Measurements from ENCODE around the gene ISL2.

ISL2 gene

GRCh38 chr15:76343313-76343996 is 6.9 kb downstream of the ISL2 start:
- no peak for DNase-seq

GRCh38 chr15:76344893-76345582 is 8.5 kb downstream of the ISL2 start:
- DNase-seq = no peak

- no peak for DNase-seq
Observed at GRCh38 chr15:76345583-76345879, 9.0 kb downstream of the ISL2 start.

- no peak for DNase-seq
Observed at GRCh38 chr15:76345880-76346668, 9.5 kb downstream of the ISL2 start.

GRCh38 chr15:76346669-76347481 is 10.3 kb downstream of the ISL2 start:
- no peak for DNase-seq

GRCh38 chr15:76347482-76348055 is 11.0 kb downstream of the ISL2 start:
- DNase-seq = no peak

- DNase-seq = no peak
Observed at GRCh38 chr15:76349301-76350070, 12.9 kb downstream of the ISL2 start.

- no peak for DNase-seq
Observed at GRCh38 chr15:76353023-76353577, 16.5 kb downstream of the ISL2 start.

- no peak for DNase-seq
Observed at GRCh38 chr15:76353903-76354302, 17.3 kb downstream of the ISL2 start.

GRCh38 chr15:76354823-76355440 is 18.4 kb downstream of the ISL2 start:
- DNase-seq = no peak

- no peak for DNase-seq
Observed at GRCh38 chr15:76358453-76358852, 21.9 kb downstream of the ISL2 start.

GRCh38 chr15:76359152-76359551 is 22.6 kb downstream of the ISL2 start:
- DNase-seq = peak in 1 of 2 experiments; percentile 30

GRCh38 chr15:76360416-76360815 is 23.8 kb downstream of the ISL2 start:
- DNase-seq = no peak

GRCh38 chr15:76363251-76363650 is 26.7 kb downstream of the ISL2 start:
- peak in 1 of 2 experiments; percentile 4 for DNase-seq

GRCh38 chr15:76366714-76367113 is 30.1 kb downstream of the ISL2 start:
- no peak for DNase-seq

GRCh38 chr15:76368122-76368621 is 31.6 kb downstream of the ISL2 start:
- DNase-seq = no peak

GRCh38 chr15:76376029-76376428 is 39.5 kb downstream of the ISL2 start:
- no peak for DNase-seq

GRCh38 chr15:76376816-76377215 is 40.2 kb downstream of the ISL2 start:
- no peak for DNase-seq

- DNase-seq = no peak
Observed at GRCh38 chr15:76377217-76377616, 40.6 kb downstream of the ISL2 start.

- no peak for DNase-seq
Observed at GRCh38 chr15:76377751-76378150, 41.2 kb downstream of the ISL2 start.

GRCh38 chr15:76378691-76379090 is 42.1 kb downstream of the ISL2 start:
- no peak for DNase-seq
